ENCODE results near the gene PLPP3. TPM values are rescaled to one million over a fixed set of nuclear protein-coding genes. Genes with fewer than 3 reads are reported as not detected.

PLPP3 gene
- total RNA-seq, 1 experiment from 2014 or later = 8.2 TPM

DNA sequence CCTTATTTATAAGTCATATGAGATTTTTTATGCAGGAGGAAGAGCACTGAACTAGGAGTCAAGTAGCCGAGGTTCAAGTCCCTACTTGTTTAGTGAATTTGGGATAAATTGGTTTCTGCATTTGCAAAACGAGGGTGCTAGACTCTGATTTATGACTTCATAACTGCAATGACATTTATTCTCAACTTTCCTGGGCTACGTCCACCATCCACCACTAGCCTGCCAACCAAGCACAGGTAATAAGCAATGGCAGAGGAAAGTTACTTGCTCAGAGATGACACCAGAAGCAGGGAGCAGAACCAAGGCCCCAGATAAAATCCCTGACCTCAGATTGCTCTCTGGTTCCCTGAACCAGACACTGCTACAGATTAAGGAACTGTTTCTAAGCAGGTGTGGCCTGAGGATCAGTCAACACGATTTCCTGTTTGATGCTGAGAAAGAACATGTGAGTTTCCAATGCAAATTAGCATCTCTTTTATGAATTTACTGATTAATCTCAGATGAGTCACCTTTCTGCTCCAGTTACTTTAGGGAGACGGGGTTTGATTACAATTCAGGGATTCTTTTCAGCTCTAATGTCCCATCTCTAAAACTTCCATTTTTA is 52.7 kb downstream of the PLPP3 start:
- no peaks in the 10 kb centered on the region for H3K27me3 ChIP-seq (ENCODE audit: control insufficient read depth, insufficient read depth, low read length)
- CTCF ChIA-PET = no interaction called here
- no peaks in the 10 kb centered on the region for H3K36me3 ChIP-seq (ENCODE audit: control insufficient read depth, insufficient read depth, low read length)
- no peaks in the 10 kb centered on the region for H3K9me3 ChIP-seq (ENCODE audit: control insufficient read depth, insufficient read depth, low read depth, low read length)
- H3K27ac ChIP-seq (ENCODE audit: low read length) = no peak overlapping the region
- no TSS peak for BruUV-seq (replicated peaks)
- POLR2A ChIA-PET = no interaction called here
- intact Hi-C loops (cut with micrococcal nuclease; ENCODE audit: unreplicated experiment) = no loop called here
- TF ChIP-seq TCF7L2 (IDR thresholded peaks at IDR 0.05; ENCODE audit: low read depth, low read length) (no peak), POLR2AphosphoS5 (IDR thresholded peaks at IDR 0.05; ENCODE audit: low read depth, low read length) (no peak), SIN3A (IDR thresholded peaks at IDR 0.05; ENCODE audit: borderline replicate concordance, insufficient read depth, low read depth, low read length) (no peak)
- TF ChIP-seq, protein P1, sequence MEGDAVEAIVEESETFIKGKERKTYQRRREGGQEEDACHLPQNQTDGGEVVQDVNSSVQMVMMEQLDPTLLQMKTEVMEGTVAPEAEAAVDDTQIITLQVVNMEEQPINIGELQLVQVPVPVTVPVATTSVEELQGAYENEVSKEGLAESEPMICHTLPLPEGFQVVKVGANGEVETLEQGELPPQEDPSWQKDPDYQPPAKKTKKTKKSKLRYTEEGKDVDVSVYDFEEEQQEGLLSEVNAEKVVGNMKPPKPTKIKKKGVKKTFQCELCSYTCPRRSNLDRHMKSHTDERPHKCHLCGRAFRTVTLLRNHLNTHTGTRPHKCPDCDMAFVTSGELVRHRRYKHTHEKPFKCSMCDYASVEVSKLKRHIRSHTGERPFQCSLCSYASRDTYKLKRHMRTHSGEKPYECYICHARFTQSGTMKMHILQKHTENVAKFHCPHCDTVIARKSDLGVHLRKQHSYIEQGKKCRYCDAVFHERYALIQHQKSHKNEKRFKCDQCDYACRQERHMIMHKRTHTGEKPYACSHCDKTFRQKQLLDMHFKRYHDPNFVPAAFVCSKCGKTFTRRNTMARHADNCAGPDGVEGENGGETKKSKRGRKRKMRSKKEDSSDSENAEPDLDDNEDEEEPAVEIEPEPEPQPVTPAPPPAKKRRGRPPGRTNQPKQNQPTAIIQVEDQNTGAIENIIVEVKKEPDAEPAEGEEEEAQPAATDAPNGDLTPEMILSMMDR (IDR thresholded peaks at IDR 0.05) = no peak
- TF ChIP-seq, protein P2, sequence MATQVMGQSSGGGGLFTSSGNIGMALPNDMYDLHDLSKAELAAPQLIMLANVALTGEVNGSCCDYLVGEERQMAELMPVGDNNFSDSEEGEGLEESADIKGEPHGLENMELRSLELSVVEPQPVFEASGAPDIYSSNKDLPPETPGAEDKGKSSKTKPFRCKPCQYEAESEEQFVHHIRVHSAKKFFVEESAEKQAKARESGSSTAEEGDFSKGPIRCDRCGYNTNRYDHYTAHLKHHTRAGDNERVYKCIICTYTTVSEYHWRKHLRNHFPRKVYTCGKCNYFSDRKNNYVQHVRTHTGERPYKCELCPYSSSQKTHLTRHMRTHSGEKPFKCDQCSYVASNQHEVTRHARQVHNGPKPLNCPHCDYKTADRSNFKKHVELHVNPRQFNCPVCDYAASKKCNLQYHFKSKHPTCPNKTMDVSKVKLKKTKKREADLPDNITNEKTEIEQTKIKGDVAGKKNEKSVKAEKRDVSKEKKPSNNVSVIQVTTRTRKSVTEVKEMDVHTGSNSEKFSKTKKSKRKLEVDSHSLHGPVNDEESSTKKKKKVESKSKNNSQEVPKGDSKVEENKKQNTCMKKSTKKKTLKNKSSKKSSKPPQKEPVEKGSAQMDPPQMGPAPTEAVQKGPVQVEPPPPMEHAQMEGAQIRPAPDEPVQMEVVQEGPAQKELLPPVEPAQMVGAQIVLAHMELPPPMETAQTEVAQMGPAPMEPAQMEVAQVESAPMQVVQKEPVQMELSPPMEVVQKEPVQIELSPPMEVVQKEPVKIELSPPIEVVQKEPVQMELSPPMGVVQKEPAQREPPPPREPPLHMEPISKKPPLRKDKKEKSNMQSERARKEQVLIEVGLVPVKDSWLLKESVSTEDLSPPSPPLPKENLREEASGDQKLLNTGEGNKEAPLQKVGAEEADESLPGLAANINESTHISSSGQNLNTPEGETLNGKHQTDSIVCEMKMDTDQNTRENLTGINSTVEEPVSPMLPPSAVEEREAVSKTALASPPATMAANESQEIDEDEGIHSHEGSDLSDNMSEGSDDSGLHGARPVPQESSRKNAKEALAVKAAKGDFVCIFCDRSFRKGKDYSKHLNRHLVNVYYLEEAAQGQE (IDR thresholded peaks at IDR 0.05; ENCODE audit: insufficient read depth in 1 of 2, low read depth in 2 of 2, low read length in 1 of 2) = no peak
- ATAC-seq (no peak), DNase-seq (ENCODE audit: low read depth, low spot score) (no peak)
- in situ Hi-C loops (cut with HindIII; ENCODE audit: low pct_unique_long_range_greater_than_20kb, low sequenced_read_pairs) = no loop called here
- peaks cover 2% of the 10 kb centered on the region; the same call in 1 of the 2 replicates for H3K4me1 ChIP-seq (ENCODE audit: control insufficient read depth, insufficient read depth, low read length)
- no peak overlapping the region for H3K4me3 ChIP-seq (ENCODE audit: low read depth in 2 of 2, low read length in 2 of 2)

DNA sequence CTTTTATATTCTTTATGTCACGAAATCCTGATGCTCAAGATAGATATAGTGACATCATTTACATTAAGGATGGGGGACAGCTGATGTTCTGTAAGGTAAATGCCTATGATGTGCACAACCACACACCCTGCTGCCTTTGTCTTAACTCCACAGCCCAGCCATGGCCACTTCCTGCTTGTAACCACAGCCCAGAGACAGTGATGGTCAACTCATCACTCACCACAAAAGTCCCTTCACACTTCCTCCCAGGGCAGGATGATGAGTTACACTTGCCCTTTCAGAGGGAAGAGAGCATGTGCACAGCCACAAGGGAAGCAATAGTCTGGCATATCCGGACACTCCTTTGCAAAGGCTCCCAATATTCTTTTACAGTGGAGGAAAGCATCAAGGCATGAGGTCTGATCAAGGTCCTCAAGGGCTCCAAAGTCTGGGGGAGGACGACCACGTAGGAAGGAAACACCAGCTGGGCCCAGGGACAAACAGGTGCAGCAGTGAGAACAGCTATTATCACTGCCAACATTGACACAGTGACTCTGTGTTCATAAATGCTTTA is 53.8 kb downstream of the PLPP3 start:
- no peak for DNase-seq (ENCODE audit: low read depth, low spot score)
- ChIA-PET POLR2A (no interaction called here), CTCF (no interaction called here)
- Histone ChIP-seq H3K4me3 (ENCODE audit: low read depth in 2 of 2, low read length in 2 of 2) (no peak overlapping the region), H3K9me3 (ENCODE audit: control insufficient read depth, insufficient read depth, low read depth, low read length) (no peaks in the 10 kb centered on the region), H3K27ac (ENCODE audit: low read length) (no peak overlapping the region), H3K36me3 (ENCODE audit: control insufficient read depth, insufficient read depth, low read length) (no peaks in the 10 kb centered on the region), H3K4me1 (ENCODE audit: control insufficient read depth, insufficient read depth, low read length) (peaks cover 2% of the 10 kb centered on the region; the same call in 1 of the 2 replicates), H3K27me3 (ENCODE audit: control insufficient read depth, insufficient read depth, low read length) (no peaks in the 10 kb centered on the region)
- in situ Hi-C loops (cut with HindIII; ENCODE audit: low pct_unique_long_range_greater_than_20kb, low sequenced_read_pairs) (no loop called here), intact Hi-C loops (cut with micrococcal nuclease; ENCODE audit: unreplicated experiment) (no loop called here)
- no TSS peak for BruUV-seq (replicated peaks)
- ATAC-seq = no peak
- TF ChIP-seq, protein P1 (IDR thresholded peaks at IDR 0.05) = no peak
- TF ChIP-seq, protein P2 (IDR thresholded peaks at IDR 0.05; ENCODE audit: insufficient read depth in 1 of 2, low read depth in 2 of 2, low read length in 1 of 2) = no peak
- TF ChIP-seq SIN3A (IDR thresholded peaks at IDR 0.05; ENCODE audit: borderline replicate concordance, insufficient read depth, low read depth, low read length) = no peak
- TF ChIP-seq POLR2AphosphoS5 (IDR thresholded peaks at IDR 0.05; ENCODE audit: low read depth, low read length) = no peak
- TF ChIP-seq TCF7L2 (IDR thresholded peaks at IDR 0.05; ENCODE audit: low read depth, low read length) = no peak
